Ishikawa (cell line): ENCODE measurements around the gene VPS26C.

Experiments
- CEBPB ChIP-seq: IDR thresholded peaks from 2 replicates; pipeline ENCODE4 v1.6.1; 2012
- CREB1 ChIP-seq: IDR thresholded peaks from 2 replicates; pipeline ENCODE4 v1.6.1; 2012; ENCODE audit warnings: low read depth
- EGR1 ChIP-seq: IDR thresholded peaks from 2 replicates; pipeline ENCODE4 v1.6.1; 2012
- EP300 ChIP-seq: IDR thresholded peaks from 2 replicates; pipeline ENCODE4 v1.6.1; 2012; ENCODE audit warnings: borderline replicate concordance
- FOXM1 ChIP-seq: IDR thresholded peaks from 2 replicates; pipeline ENCODE4 v1.6.1; 2012; ENCODE audit warnings: low read depth, borderline replicate concordance
- MAX ChIP-seq: IDR thresholded peaks from 2 replicates; pipeline ENCODE4 v1.6.1; 2012
- NFIC ChIP-seq: IDR thresholded peaks from 2 replicates; pipeline ENCODE4 v1.6.1; 2012
- RAD21 ChIP-seq: IDR thresholded peaks from 2 replicates; pipeline ENCODE4 v1.6.1; 2012; ENCODE audit warnings: low read depth
- TAF1 ChIP-seq: IDR thresholded peaks from 2 replicates; pipeline ENCODE4 v1.6.1; 2012; ENCODE audit warnings: low read depth, mild to moderate bottlenecking
- TCF12 ChIP-seq: IDR thresholded peaks from 2 replicates; pipeline ENCODE4 v1.6.1; 2012; ENCODE audit warnings: low read depth
- TEAD4 ChIP-seq: IDR thresholded peaks from 2 replicates; pipeline ENCODE4 v1.6.1; 2012
- YY1 ChIP-seq: IDR thresholded peaks from 2 replicates; pipeline ENCODE4 v1.6.1; 2012; ENCODE audit warnings: low read depth
- ZBTB7A ChIP-seq: IDR thresholded peaks from 2 replicates; pipeline ENCODE4 v1.6.1; 2012; ENCODE audit warnings: low read depth
- TF ChIP-seq, protein P1 (sequence below): IDR thresholded peaks from 2 replicates; pipeline ENCODE4 v1.6.1; 2012; ENCODE audit warnings: low read depth, mild to moderate bottlenecking

GRCh38 chr21:37294679-37295078 is 27.5 kb upstream of the VPS26C start:
- TF ChIP-seq EP300 (no peak), RAD21 (no peak), TAF1 (no peak), FOXM1 (no peak), EGR1 (no peak), MAX (no peak), ZBTB7A (no peak), CEBPB (no peak), TEAD4 (no peak), YY1 (no peak), NFIC (no peak), CREB1 (no peak), TCF12 (no peak)
- TF ChIP-seq, protein P1, sequence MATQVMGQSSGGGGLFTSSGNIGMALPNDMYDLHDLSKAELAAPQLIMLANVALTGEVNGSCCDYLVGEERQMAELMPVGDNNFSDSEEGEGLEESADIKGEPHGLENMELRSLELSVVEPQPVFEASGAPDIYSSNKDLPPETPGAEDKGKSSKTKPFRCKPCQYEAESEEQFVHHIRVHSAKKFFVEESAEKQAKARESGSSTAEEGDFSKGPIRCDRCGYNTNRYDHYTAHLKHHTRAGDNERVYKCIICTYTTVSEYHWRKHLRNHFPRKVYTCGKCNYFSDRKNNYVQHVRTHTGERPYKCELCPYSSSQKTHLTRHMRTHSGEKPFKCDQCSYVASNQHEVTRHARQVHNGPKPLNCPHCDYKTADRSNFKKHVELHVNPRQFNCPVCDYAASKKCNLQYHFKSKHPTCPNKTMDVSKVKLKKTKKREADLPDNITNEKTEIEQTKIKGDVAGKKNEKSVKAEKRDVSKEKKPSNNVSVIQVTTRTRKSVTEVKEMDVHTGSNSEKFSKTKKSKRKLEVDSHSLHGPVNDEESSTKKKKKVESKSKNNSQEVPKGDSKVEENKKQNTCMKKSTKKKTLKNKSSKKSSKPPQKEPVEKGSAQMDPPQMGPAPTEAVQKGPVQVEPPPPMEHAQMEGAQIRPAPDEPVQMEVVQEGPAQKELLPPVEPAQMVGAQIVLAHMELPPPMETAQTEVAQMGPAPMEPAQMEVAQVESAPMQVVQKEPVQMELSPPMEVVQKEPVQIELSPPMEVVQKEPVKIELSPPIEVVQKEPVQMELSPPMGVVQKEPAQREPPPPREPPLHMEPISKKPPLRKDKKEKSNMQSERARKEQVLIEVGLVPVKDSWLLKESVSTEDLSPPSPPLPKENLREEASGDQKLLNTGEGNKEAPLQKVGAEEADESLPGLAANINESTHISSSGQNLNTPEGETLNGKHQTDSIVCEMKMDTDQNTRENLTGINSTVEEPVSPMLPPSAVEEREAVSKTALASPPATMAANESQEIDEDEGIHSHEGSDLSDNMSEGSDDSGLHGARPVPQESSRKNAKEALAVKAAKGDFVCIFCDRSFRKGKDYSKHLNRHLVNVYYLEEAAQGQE = no peak
